GM12874 (cell line): ENCODE measurements around the gene EID2.

Experiments
- TF ChIP-seq, protein P1 (sequence below): IDR thresholded peaks from 2 replicates; pipeline ENCODE4 v1.5.1; 2011; ENCODE audit warnings: low read depth, mild to moderate bottlenecking, control low read depth, low read length, moderate library complexity; ENCODE audit not compliant: insufficient read depth

EID2 gene

GRCh38 chr19:39518975-39519374, 21.0 kb downstream of the EID2 start:
- TF ChIP-seq, protein P1, sequence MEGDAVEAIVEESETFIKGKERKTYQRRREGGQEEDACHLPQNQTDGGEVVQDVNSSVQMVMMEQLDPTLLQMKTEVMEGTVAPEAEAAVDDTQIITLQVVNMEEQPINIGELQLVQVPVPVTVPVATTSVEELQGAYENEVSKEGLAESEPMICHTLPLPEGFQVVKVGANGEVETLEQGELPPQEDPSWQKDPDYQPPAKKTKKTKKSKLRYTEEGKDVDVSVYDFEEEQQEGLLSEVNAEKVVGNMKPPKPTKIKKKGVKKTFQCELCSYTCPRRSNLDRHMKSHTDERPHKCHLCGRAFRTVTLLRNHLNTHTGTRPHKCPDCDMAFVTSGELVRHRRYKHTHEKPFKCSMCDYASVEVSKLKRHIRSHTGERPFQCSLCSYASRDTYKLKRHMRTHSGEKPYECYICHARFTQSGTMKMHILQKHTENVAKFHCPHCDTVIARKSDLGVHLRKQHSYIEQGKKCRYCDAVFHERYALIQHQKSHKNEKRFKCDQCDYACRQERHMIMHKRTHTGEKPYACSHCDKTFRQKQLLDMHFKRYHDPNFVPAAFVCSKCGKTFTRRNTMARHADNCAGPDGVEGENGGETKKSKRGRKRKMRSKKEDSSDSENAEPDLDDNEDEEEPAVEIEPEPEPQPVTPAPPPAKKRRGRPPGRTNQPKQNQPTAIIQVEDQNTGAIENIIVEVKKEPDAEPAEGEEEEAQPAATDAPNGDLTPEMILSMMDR, result no peak

DNA sequence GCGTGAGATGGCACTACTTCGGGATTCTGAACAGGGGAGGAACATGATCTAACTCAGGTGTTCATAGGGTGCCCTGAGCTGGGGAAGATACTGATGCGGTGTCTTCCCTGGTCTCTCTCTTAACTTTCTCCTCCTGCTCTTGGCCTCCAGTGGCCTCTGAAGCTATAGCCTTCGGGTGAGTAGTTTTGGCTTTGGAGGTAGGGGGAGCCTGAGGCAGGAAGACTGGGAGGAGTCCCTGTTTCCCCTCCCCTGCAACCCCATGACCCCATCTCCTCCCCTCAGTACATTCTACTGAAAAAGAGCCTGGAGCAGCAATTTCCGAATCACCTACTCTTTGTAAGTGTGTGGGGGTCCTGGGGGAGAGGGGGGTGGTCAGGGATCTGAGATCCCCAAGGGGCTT, 21.5 kb downstream of the EID2 start:
- TF ChIP-seq, protein P1, result no peak

DNA sequence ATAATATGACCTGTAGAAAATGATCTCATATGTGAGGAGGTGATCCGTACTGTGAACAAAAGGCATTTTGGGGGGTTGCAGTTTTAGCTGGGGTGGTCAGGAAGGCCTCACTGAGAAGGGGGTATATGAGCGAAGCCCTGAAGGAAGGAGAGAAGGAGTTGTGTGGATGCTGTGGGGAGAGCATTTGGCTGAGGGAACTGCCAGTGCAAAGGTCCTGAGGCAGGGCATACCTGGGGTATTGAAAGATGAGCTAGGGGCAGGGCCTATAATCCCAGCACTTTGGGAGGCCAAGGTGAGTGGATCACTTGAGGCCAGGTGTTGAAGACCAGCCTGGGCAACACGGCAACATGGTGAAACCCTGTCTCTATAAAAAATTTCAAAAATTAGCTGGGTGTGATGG, 22.5 kb downstream of the EID2 start:
- TF ChIP-seq, protein P1, result no peak

DNA sequence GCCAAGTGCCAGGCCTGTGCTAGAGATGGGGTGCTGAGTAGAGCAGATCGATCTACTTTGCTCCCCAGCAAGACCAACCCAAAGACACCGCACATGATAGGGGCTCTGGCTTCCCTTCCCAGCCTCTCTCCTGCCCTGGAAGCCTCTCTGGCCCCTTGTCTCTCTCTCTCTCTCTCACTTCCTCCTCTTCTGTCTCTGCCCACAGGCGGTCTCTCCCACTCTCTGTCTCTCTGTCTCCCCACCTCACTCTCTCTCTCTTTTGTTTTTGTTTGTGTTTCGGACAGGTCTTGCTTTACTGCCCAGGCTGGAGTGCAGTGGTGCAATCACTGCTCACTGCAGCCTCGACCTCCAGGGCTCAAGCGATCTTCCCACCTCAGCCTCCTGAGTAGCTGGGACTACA, 23.7 kb downstream of the EID2 start:
- TF ChIP-seq, protein P1, result no peak

DNA sequence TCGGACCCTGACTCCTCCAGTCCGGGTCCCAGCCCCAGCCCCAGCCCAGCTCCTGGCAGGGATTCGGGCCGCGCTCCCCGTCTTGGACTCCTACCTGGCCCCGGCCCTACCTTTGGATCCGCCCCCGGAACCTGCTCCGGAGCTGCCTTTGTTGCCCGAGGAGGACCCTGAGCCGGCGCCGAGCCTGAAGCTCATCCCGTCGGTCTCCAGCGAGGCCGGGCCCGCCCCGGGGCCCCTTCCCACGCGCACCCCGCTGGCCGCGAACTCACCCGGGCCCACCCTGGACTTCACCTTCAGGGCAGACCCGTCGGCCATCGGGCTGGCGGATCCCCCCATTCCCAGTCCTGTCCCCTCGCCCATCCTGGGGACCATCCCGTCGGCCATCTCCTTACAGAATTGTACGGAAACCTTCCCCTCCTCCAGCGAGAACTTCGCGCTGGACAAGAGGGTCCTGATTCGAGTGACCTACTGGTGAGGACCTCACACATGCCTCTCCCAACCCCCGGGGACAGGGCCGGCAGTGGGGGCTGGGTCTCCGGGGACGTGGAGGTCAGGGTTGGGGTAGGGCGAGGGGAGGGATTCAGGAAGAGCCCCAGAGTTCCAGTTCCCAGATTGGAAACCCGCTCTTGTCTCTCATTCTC, 24.3 kb downstream of the EID2 start:
- TF ChIP-seq, protein P1, result no peak

- TF ChIP-seq, protein P1, result no peak
Measured at GRCh38 chr19:39514840-39515550, 25.0 kb downstream of the EID2 start, which contains the start of gene SELENOV. TSS of gene SELENOV (plus strand) at chr19:39515139. CDS start at chr19:39515213, 74 bp downstream.

- TF ChIP-seq, protein P1, result no peak
Measured at GRCh38 chr19:39512988-39513387, 27.0 kb downstream of the EID2 start.
